GM12875 (cell line): ENCODE results near the gene CPSF3.

Experiments
- H3K4me3 ChIP-seq: one replicate; pipeline ENCODE4 v1.5.1; 2011; ENCODE audit warnings: low read depth, low read length, control low read depth
- CTCF ChIP-seq: IDR thresholded peaks from 2 replicates; pipeline ENCODE4 v1.5.1; 2011; ENCODE audit warnings: low read depth, mild to moderate bottlenecking, control low read depth, inconsistent platforms, low read length, moderate library complexity, borderline replicate concordance; ENCODE audit not compliant: insufficient read depth

CPSF3 gene

GRCh38 chr2:9423100-9423921 is at the start of gene CPSF3, which contains the start of gene ITGB1BP1:
TSS of gene CPSF3 (plus strand) at chr2:9423654. CDS start at chr2:9423774, 120 bp downstream.
TSS of gene ITGB1BP1 (minus strand) at chr2:9423528. CDS start at chr2:9418697, 4,831 bp downstream.
- peak within 1 kb of the TSS; percentile 85 for H3K4me3 ChIP-seq
- no peak for TF ChIP-seq CTCF

- no peak for TF ChIP-seq CTCF
- no peak overlapping the region for H3K4me3 ChIP-seq
Measured at GRCh38 chr2:9374071-9374730, 49.3 kb upstream of the CPSF3 start.

- no peak overlapping the region for H3K4me3 ChIP-seq
- TF ChIP-seq CTCF = peak; percentile 36; the same call in 1 of the 2 replicates
Measured at GRCh38 chr2:9375857-9376428, 47.5 kb upstream of the CPSF3 start.

GRCh38 chr2:9377461-9378097 is 45.9 kb upstream of the CPSF3 start:
- no peak for TF ChIP-seq CTCF
- no peak overlapping the region for H3K4me3 ChIP-seq

- no peak overlapping the region for H3K4me3 ChIP-seq
- TF ChIP-seq CTCF = no peak
Measured at GRCh38 chr2:9378433-9379390, 44.7 kb upstream of the CPSF3 start.

- no peak for TF ChIP-seq CTCF
- H3K4me3 ChIP-seq = no peak overlapping the region
Measured at GRCh38 chr2:9379391-9379755, 44.1 kb upstream of the CPSF3 start.
